ENCODE data around the gene NOL3.

NOL3 gene

GRCh38 chr16:67155295-67156142 is 14.8 kb upstream of the NOL3 start:
- DNase-seq: peak; percentile 82

GRCh38 chr16:67156143-67156844 is 14.0 kb upstream of the NOL3 start:
- DNase-seq: no peak

- no peak for DNase-seq
Observed at GRCh38 chr16:67157106-67157748, 13.1 kb upstream of the NOL3 start.

GRCh38 chr16:67157892-67158635 is 12.3 kb upstream of the NOL3 start:
- no peak for DNase-seq

GRCh38 chr16:67158637-67159600 is 11.4 kb upstream of the NOL3 start:
- peak; percentile 64 for DNase-seq

- no peak for DNase-seq
Observed at GRCh38 chr16:67161595-67162058, 8.7 kb upstream of the NOL3 start.

GRCh38 chr16:67162506-67163163 is 7.7 kb upstream of the NOL3 start:
- no peak for DNase-seq

- peak; percentile 51 for DNase-seq
Observed at GRCh38 chr16:67163164-67163998, 7.0 kb upstream of the NOL3 start.

GRCh38 chr16:67163999-67164558 is 6.3 kb upstream of the NOL3 start:
- no peak for DNase-seq

- no peak for DNase-seq
Observed at GRCh38 chr16:67164599-67165061, 5.7 kb upstream of the NOL3 start, which contains the start of gene HSF4. TSS of gene HSF4 (plus strand) at chr16:67164745. CDS start at chr16:67164812, 67 bp downstream.

- DNase-seq: no peak
Observed at GRCh38 chr16:67165121-67166078, 4.9 kb upstream of the NOL3 start.

GRCh38 chr16:67166110-67166547 is 4.2 kb upstream of the NOL3 start:
- DNase-seq: no peak

- DNase-seq: no peak
Observed at GRCh38 chr16:67166598-67167168, 3.7 kb upstream of the NOL3 start.

- DNase-seq: no peak
Observed at GRCh38 chr16:67167588-67167987, 2.8 kb upstream of the NOL3 start.

- no peak for DNase-seq
Observed at GRCh38 chr16:67169011-67169451, 1.3 kb upstream of the NOL3 start.

GRCh38 chr16:67169642-67170167 is 633 bp upstream of the NOL3 start:
- peak; percentile 47 for DNase-seq

GRCh38 chr16:67170949-67171649 is 761 bp downstream of the NOL3 start:
- DNase-seq: no peak

All from activated naive CD4-positive, alpha-beta T cell treated with anti-CD3 and anti-CD28 coated beads, Interleukin-2, amount 50 U/mL, for 16 hours (primary cell).